Astrocyte (in vitro differentiated cells and primary cell): ENCODE results near the gene NKAIN2. TPM values are rescaled to one million over a fixed set of nuclear protein-coding genes. Genes with fewer than 3 reads are reported as not detected.

Experiments
- DNase-seq: peaks from one replicate; pipeline ENCODE4 v3.0.0-alpha.2; 2010; ENCODE audit warnings: low read depth
- FAIRE-seq: peaks from 2 replicates; lab custom pipeline; 2011; peaks lifted over from hg19 to GRCh38; lab: Jason Lieb, UNC
- H2AFZ ChIP-seq: 2 replicates; pipeline ENCODE4 v1.6.0; 2012; ENCODE audit warnings: low read depth, low read length, inconsistent platforms
- H3K27ac ChIP-seq: 2 replicates; pipeline ENCODE4 v1.5.1; 2011; ENCODE audit warnings: low read depth, low read length, inconsistent platforms
- H3K27me3 ChIP-seq: 2 replicates; pipeline ENCODE4 v1.6.0; 2011; ENCODE audit warnings: low read length, inconsistent platforms; ENCODE audit not compliant: insufficient read depth
- H3K36me3 ChIP-seq: 2 replicates; pipeline ENCODE4 v1.5.1; 2011; ENCODE audit warnings: low read length, inconsistent platforms; ENCODE audit not compliant: insufficient read depth
- H3K4me1 ChIP-seq: 2 replicates; pipeline ENCODE4 v1.5.1; 2011; ENCODE audit warnings: low read length, inconsistent platforms; ENCODE audit not compliant: insufficient read depth
- H3K4me2 ChIP-seq: 2 replicates; pipeline ENCODE4 v1.6.0; 2012; ENCODE audit warnings: low read length, inconsistent platforms
- H3K4me3 ChIP-seq: 2 replicates; pipeline ENCODE4 v1.5.1; 2011; ENCODE audit warnings: low read depth, mild to moderate bottlenecking, low read length, inconsistent platforms; ENCODE audit not compliant: insufficient read depth
- H3K79me2 ChIP-seq: 2 replicates; pipeline ENCODE4 v1.6.0; 2012; ENCODE audit warnings: mild to moderate bottlenecking, low read length, inconsistent platforms; ENCODE audit not compliant: insufficient read depth
- H3K9ac ChIP-seq: 2 replicates; pipeline ENCODE4 v1.6.0; 2012; ENCODE audit warnings: mild to moderate bottlenecking, low read length, inconsistent platforms
- H3K9me3 ChIP-seq: 2 replicates; pipeline ENCODE4 v1.5.1; 2012; ENCODE audit warnings: low read depth, mild to moderate bottlenecking, low read length, inconsistent platforms; ENCODE audit not compliant: insufficient read depth
- H4K20me1 ChIP-seq: 2 replicates; pipeline ENCODE4 v1.6.0; 2012; ENCODE audit warnings: low read length, inconsistent platforms; ENCODE audit not compliant: insufficient read depth
- H3K27ac Mint-ChIP-seq: one replicate; pipeline ENCODE4 v1.8.0; 2021; ENCODE audit warnings: mild to moderate bottlenecking, mixed read lengths; ENCODE audit not compliant: unreplicated experiment
- H3K27me3 Mint-ChIP-seq: one replicate; pipeline ENCODE4 v1.8.0; 2021; ENCODE audit warnings: low read depth, mixed read lengths; ENCODE audit not compliant: unreplicated experiment
- H3K36me3 Mint-ChIP-seq: one replicate; pipeline ENCODE4 v1.8.0; 2021; ENCODE audit warnings: low read depth, mixed read lengths; ENCODE audit not compliant: unreplicated experiment
- H3K4me1 Mint-ChIP-seq: one replicate; pipeline ENCODE4 v1.8.0; 2021; ENCODE audit warnings: low read depth, mixed read lengths; ENCODE audit not compliant: unreplicated experiment
- H3K4me3 Mint-ChIP-seq: one replicate; pipeline ENCODE4 v1.8.0; 2021; ENCODE audit warnings: mild to moderate bottlenecking, moderate library complexity, mixed read lengths; ENCODE audit not compliant: unreplicated experiment
- H3K9me3 Mint-ChIP-seq: one replicate; pipeline ENCODE4 v1.8.0; 2021; ENCODE audit warnings: mild to moderate bottlenecking, mixed read lengths; ENCODE audit not compliant: unreplicated experiment
- CTCF ChIP-seq: IDR thresholded peaks from 2 replicates; pipeline ENCODE4 v1.5.1; 2011; ENCODE audit warnings: low read depth, mild to moderate bottlenecking, inconsistent platforms, low read length, moderate library complexity; ENCODE audit not compliant: insufficient read depth
- EZH2 ChIP-seq: IDR thresholded peaks from 2 replicates; pipeline ENCODE4 v1.6.1; 2012; ENCODE audit warnings: mild to moderate bottlenecking, low read length, inconsistent platforms; ENCODE audit not compliant: insufficient read depth
- total RNA-seq: library from RNA; stranded (reverse); gene quantifications from 2 replicates; pipeline ENCODE4 v1.2.1, GENCODE V29; 2021

NKAIN2 gene
- total RNA-seq, 1 donor from 2014 or later, result 0.07 TPM

- Histone ChIP-seq H3K4me3 (no peak overlapping the region), H2AFZ (no peak overlapping the region), H3K4me1 (no peaks in the 10 kb centered on the region), H3K27ac (no peak overlapping the region), H3K9ac (no peak overlapping the region), H3K79me2 (no peaks in the 10 kb centered on the region), H4K20me1 (no peaks in the 10 kb centered on the region), H3K9me3 (no peaks in the 10 kb centered on the region), H3K36me3 (no peaks in the 10 kb centered on the region), H3K27me3 (no peaks in the 10 kb centered on the region), H3K4me2 (no peak overlapping the region)
- H3K36me3 Mint-ChIP-seq, result peaks cover 1% of the 10 kb centered on the region
- TF ChIP-seq EZH2 (no peak), CTCF (no peak)
- H3K27me3 Mint-ChIP-seq, result no peaks in the 10 kb centered on the region
- no peak overlapping the region for H3K4me3 Mint-ChIP-seq
- DNase-seq (no peak), FAIRE-seq (no peak)
- H3K27ac Mint-ChIP-seq, result no peak overlapping the region
- no peaks in the 10 kb centered on the region for H3K4me1 Mint-ChIP-seq
- H3K9me3 Mint-ChIP-seq, result no peaks in the 10 kb centered on the region
These were observed 830.0 kb downstream of the NKAIN2 start for GRCh38 chr6:124633655-124634054.

- Histone ChIP-seq H3K79me2 (no peaks in the 10 kb centered on the region), H3K9me3 (no peaks in the 10 kb centered on the region), H3K4me1 (no peaks in the 10 kb centered on the region), H3K27me3 (no peaks in the 10 kb centered on the region), H3K27ac (no peak overlapping the region), H2AFZ (no peak overlapping the region), H3K36me3 (no peaks in the 10 kb centered on the region), H3K9ac (no peak overlapping the region), H3K4me3 (no peak overlapping the region), H4K20me1 (no peaks in the 10 kb centered on the region), H3K4me2 (no peak overlapping the region)
- no peak for TF ChIP-seq CTCF
- TF ChIP-seq EZH2, result no peak
- no peaks in the 10 kb centered on the region for H3K27me3 Mint-ChIP-seq
- no peaks in the 10 kb centered on the region for H3K36me3 Mint-ChIP-seq
- DNase-seq (no peak), FAIRE-seq (no peak)
- no peak overlapping the region for H3K27ac Mint-ChIP-seq
- H3K9me3 Mint-ChIP-seq, result no peaks in the 10 kb centered on the region
- no peaks in the 10 kb centered on the region for H3K4me1 Mint-ChIP-seq
- no peak overlapping the region for H3K4me3 Mint-ChIP-seq
These were observed 836.8 kb downstream of the NKAIN2 start for GRCh38 chr6:124640432-124640831.

- no peak overlapping the region for H3K27ac ChIP-seq
- FAIRE-seq, result no peak
These were observed 852.2 kb downstream of the NKAIN2 start for GRCh38 chr6:124655866-124656265.

More at GRCh38 chr6:124655866-124656265, 852.2 kb downstream of the NKAIN2 start:
- no peaks in the 10 kb centered on the region for H3K36me3 Mint-ChIP-seq
- Histone ChIP-seq H3K4me1 (no peaks in the 10 kb centered on the region), H2AFZ (no peak overlapping the region), H4K20me1 (no peaks in the 10 kb centered on the region), H3K9ac (no peak overlapping the region), H3K4me3 (no peak overlapping the region), H3K9me3 (no peaks in the 10 kb centered on the region), H3K36me3 (no peaks in the 10 kb centered on the region), H3K4me2 (no peak overlapping the region), H3K27me3 (no peaks in the 10 kb centered on the region), H3K79me2 (no peaks in the 10 kb centered on the region)
- H3K27ac Mint-ChIP-seq, result no peak overlapping the region
- no peak overlapping the region for H3K4me3 Mint-ChIP-seq
- no peak for TF ChIP-seq EZH2
- H3K27me3 Mint-ChIP-seq, result no peaks in the 10 kb centered on the region
- no peak for DNase-seq
- no peaks in the 10 kb centered on the region for H3K4me1 Mint-ChIP-seq
- no peaks in the 10 kb centered on the region for H3K9me3 Mint-ChIP-seq
